ENCODE data around the gene GPR176. TPM values are rescaled to one million over a fixed set of nuclear protein-coding genes. Genes with fewer than 3 reads are reported as not detected.

The GPR176 gene, protein sequence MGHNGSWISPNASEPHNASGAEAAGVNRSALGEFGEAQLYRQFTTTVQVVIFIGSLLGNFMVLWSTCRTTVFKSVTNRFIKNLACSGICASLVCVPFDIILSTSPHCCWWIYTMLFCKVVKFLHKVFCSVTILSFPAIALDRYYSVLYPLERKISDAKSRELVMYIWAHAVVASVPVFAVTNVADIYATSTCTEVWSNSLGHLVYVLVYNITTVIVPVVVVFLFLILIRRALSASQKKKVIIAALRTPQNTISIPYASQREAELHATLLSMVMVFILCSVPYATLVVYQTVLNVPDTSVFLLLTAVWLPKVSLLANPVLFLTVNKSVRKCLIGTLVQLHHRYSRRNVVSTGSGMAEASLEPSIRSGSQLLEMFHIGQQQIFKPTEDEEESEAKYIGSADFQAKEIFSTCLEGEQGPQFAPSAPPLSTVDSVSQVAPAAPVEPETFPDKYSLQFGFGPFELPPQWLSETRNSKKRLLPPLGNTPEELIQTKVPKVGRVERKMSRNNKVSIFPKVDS
- total RNA-seq (8.6 TPM), polyA plus RNA-seq (4.9 TPM)

DNA sequence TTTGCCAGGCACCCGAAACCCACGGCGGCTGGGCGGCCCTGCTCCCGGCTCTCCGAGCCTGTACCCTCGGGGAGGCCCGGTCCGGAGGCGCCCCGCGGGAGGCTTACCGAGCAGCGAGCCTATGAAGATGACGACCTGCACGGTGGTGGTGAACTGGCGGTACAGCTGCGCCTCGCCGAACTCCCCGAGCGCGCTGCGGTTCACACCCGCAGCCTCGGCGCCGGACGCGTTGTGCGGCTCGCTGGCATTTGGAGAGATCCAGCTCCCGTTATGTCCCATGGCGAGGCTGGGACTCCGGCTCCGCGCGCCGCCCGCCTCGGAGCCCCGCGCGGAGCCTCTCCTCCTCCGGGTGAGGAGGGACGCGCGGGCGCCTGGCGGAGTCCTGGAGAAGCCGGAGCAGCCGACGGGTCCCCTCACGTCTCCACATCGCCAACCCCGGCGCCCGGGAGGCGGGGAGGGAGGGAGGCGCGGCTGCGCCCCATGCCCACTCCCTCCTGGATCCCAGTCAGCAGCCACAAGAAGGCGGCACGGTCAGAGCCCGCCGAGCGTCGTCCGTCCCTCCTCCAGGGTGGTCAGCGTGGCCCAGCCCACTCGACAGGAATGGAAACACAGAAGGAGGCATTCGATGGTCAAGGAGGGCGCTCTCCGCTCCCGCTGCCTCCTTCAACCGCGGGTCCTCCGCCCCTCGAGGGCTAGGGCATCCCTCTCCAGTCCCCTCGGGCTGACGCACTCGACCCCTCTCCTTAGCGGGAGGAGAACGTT is at the start of gene GPR176:
Gene GPR176 (minus strand): TSS at position 519 of the 762 bp plus-strand sequence. CDS start 240 bp downstream, at position 279.
- peak within 1 kb of the TSS; percentile 31 for H3K27ac ChIP-seq (ENCODE audit: low read depth)
- H3K4me1 ChIP-seq (ENCODE audit: insufficient read depth), result no peaks in the 10 kb centered on the region
- H3K36me3 ChIP-seq (ENCODE audit: insufficient read depth), result no peaks in the 10 kb centered on the region
- under 1% methylated on average over 84 of the region's 84 CpGs for WGBS
- DNase-seq (ENCODE audit: extremely low spot score), result no peak
- peak within 1 kb of the TSS; percentile 51 for H3K4me3 ChIP-seq (ENCODE audit: low read depth, low read length)

DNA sequence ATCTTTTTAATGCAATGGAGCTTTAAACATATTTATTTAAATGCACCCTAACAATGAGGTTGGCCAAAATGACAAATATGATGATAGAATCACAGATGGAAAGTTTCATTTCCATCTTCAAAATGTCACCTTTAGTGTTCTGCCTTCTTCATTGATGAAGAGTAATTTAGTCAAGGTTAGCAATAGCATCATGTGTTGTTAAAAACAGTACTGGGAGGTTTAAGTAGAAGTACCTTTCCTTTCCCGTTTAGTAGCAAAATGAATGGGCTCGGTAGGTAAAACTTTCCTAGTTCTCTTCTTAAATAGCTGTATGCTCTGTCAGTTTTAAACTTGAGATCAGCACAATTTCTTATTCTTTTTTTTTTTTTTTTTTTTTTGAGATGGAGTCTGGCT is 48.9 kb upstream of the GPR176 start:
- no peak for DNase-seq (ENCODE audit: extremely low spot score)
- Histone ChIP-seq H3K4me1 (ENCODE audit: insufficient read depth) (no peaks in the 10 kb centered on the region), H3K4me3 (ENCODE audit: low read depth, low read length) (no peak overlapping the region), H3K27ac (ENCODE audit: low read depth) (no peak overlapping the region), H3K36me3 (ENCODE audit: insufficient read depth) (peaks cover 1% of the 10 kb centered on the region)
- WGBS, result 98% methylated on average over 2 of the region's 2 CpGs

DNA sequence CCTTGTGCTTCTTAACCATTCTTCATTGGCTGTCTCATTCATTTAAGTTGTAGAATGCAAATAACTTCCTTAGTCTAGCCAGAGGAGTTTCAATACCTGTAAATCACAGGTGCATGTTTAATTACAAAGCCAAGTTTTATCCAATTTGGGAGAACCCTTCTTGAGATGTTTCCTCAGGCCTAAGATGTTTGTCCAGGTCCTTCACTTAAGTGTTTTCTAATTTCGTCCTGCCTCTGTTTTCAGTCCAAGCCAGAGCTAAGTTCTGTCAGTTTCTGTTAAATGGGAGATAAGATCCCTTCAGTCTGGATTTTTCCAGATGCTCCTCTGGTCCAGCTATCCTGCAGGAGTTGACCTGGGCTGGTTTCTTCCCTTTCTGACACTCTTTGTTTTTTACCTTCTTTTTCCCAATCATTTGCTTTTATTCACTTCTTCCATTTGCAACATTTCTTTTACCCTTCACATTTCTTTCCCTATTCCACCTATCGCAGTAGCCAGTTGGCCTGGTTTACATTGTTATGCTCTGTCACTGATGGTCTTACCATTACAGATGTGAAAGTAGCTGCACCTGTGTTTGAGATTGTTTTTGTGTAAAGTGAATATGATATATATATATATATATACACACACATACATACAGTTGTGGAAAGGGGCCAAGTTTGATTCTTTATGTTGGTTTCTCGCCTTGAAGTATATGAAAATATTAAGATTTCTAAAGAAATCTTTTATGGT is 48.4 kb upstream of the GPR176 start:
- Histone ChIP-seq H3K4me3 (ENCODE audit: low read depth, low read length) (no peak overlapping the region), H3K4me1 (ENCODE audit: insufficient read depth) (no peaks in the 10 kb centered on the region), H3K36me3 (ENCODE audit: insufficient read depth) (peaks cover 1% of the 10 kb centered on the region), H3K27ac (ENCODE audit: low read depth) (no peak overlapping the region)
- no peak for DNase-seq (ENCODE audit: extremely low spot score)
- 96% methylated on average over 3 of the region's 3 CpGs for WGBS

DNA sequence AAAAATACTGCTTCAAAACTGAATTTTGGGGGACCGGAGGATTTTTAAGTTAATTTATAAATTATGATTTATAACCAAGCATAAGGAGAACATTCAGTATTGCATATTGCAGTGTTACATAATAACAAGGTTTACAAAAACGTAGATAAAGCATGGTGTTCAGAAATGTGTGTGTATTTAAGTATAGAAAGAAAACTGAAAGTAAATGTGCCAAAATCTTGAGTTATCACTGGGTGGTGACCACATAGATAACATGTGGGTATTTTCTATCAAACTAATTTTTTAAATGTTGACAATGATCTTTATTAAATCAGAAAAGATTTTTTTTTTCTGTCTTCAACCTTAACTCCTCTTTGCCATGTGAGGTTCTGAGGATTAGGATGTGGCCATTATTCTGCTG is 46.5 kb upstream of the GPR176 start:
- WGBS, result 73% methylated on average over 2 of the region's 2 CpGs
- Histone ChIP-seq H3K4me3 (ENCODE audit: low read depth, low read length) (no peak overlapping the region), H3K36me3 (ENCODE audit: insufficient read depth) (peaks cover 4% of the 10 kb centered on the region), H3K4me1 (ENCODE audit: insufficient read depth) (no peaks in the 10 kb centered on the region), H3K27ac (ENCODE audit: low read depth) (no peak overlapping the region)
- no peak for DNase-seq (ENCODE audit: extremely low spot score)

DNA sequence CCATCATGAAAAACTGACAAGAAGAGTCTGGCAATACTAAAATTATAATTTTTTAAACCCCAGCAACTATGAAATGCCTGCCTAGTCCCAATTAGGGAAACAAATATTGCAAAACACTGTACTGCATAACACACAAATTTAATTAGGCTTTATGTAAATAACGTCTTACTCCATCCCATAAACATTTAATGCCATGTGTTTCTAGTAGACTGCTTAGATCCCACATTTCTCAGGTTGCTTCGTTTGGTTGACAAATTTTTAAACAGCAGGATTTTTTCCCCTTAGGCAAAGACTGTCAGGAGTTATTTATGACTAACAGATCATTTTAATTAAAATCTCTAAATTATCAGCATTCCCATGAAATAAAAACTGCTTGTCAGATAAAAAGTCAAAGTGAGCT is 43.7 kb upstream of the GPR176 start:
- Histone ChIP-seq H3K27ac (ENCODE audit: low read depth) (no peak overlapping the region), H3K4me1 (ENCODE audit: insufficient read depth) (no peaks in the 10 kb centered on the region), H3K4me3 (ENCODE audit: low read depth, low read length) (no peak overlapping the region), H3K36me3 (ENCODE audit: insufficient read depth) (peaks cover 6% of the 10 kb centered on the region)
- WGBS, result 58% methylated on average over 2 of the region's 2 CpGs
- DNase-seq (ENCODE audit: extremely low spot score), result no peak

DNA sequence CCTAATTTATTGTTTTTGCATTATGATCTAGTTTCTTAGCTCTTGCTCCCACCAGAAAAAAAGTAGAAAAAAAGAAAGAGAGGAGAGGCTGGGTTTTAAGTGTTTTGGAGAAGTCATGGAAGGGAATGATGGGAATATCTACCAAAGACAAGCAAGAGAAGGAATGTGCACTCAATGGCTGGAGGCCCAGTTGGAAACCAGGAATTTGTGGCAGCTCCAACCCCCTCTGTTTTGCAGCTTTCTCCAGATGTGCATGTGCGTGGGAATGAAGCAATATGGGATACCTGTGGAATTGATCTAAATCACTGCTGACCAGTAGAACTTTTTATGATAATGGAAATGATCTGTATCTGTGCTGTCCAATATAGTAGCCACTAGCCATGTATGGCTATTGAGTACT is 41.0 kb upstream of the GPR176 start:
- Histone ChIP-seq H3K4me3 (ENCODE audit: low read depth, low read length) (no peak overlapping the region), H3K36me3 (ENCODE audit: insufficient read depth) (peaks cover 10% of the 10 kb centered on the region), H3K4me1 (ENCODE audit: insufficient read depth) (no peaks in the 10 kb centered on the region), H3K27ac (ENCODE audit: low read depth) (no peak overlapping the region)
- WGBS, result 86% methylated on average over 1 of the region's 1 CpG
- DNase-seq (ENCODE audit: extremely low spot score), result no peak

DNA sequence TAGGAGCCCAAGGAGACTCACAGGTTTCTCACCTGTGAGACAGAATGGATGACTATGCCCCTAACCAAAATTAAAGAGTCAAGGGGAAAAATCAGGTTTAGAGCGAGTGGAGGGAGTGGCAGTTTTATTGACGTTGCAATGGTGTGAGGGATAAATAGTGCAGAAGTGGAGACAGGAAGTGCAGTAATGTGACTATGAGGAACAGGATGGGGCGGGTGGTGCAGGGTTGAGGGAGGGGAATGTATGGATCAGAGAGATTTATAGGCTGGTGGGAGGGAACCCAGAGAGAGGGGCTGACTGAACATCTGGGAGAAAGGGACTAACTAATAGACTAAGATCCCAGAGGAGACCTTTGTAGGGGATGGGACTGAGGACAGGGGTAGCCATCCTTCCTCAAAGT is 40.3 kb upstream of the GPR176 start:
- no peak overlapping the region for H3K27ac ChIP-seq (ENCODE audit: low read depth)
- peaks cover 8% of the 10 kb centered on the region for H3K36me3 ChIP-seq (ENCODE audit: insufficient read depth)
- no peak for DNase-seq (ENCODE audit: extremely low spot score)
- no peak overlapping the region for H3K4me3 ChIP-seq (ENCODE audit: low read depth, low read length)
- H3K4me1 ChIP-seq (ENCODE audit: insufficient read depth), result no peaks in the 10 kb centered on the region
- 77% methylated on average over 3 of the region's 3 CpGs for WGBS

DNA sequence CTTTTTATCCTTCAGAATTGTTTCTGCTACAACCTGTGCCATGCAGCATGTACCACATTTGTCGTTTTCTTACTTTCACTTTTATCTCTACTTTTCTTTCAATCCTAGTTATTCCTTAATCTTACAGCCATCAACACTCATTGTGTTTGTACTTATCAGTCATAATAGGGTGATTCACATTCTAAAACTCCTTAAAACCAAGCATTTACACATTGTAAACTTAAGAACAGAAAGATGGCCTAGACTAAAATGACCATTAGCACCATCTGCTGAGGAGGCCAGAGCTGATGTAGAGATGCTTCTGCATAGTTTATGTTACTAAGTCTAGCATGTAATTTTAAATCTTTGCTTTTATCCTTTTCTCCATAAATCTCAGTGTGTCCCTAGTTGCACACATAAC is 39.3 kb upstream of the GPR176 start:
- Histone ChIP-seq H3K36me3 (ENCODE audit: insufficient read depth) (peaks cover 8% of the 10 kb centered on the region), H3K4me1 (ENCODE audit: insufficient read depth) (no peaks in the 10 kb centered on the region), H3K4me3 (ENCODE audit: low read depth, low read length) (no peak overlapping the region), H3K27ac (ENCODE audit: low read depth) (no peak overlapping the region)
- WGBS, result 60% methylated on average over 1 of the region's 1 CpG
- DNase-seq (ENCODE audit: extremely low spot score), result no peak

DNA sequence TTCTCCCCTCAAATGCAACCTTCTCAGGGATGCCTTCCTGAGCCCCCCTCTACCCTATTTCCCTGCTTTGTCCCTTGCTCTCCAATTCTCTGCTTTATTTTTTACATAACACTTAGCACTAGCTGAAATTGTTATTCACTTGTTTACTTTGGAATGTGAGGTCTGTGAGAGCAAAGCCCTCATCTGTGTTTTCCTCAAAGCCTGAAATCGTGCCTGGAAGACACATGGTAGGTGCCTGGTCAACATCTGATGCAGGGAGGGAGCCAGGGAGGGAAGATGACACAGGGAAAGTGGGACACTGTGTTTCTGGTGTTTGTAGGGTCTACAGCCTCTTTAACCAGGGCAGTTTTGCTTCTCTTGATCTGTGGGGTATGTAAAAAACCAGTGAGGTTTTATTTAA is 37.4 kb upstream of the GPR176 start:
- H3K4me3 ChIP-seq (ENCODE audit: low read depth, low read length), result no peak overlapping the region
- 48% methylated on average over 1 of the region's 1 CpG for WGBS

DNA sequence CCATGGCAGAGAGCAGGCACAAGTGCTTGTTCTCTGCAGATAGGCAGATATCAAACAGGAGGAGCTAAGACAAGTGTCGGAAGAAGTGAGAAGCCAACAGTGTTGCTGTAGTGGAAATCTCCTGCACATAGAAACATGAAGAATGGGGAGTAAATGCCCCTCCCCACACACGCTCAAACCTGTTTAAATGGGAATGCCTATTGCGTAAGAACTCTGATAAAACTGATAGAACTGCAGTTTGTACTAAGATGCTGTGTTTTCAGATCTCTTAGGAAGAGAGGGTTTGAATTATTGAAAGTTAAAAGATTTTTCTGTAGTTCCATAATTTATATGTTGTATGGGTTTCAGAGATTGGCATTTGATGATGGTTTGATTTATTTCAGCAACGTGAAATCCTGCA is 33.5 kb upstream of the GPR176 start:
- Histone ChIP-seq H3K4me1 (ENCODE audit: insufficient read depth) (no peaks in the 10 kb centered on the region), H3K36me3 (ENCODE audit: insufficient read depth) (peaks cover 4% of the 10 kb centered on the region)
- 76% methylated on average over 4 of the region's 4 CpGs for WGBS

More for the DNA sequence above, 37.4 kb upstream of the GPR176 start:
- no peak for DNase-seq (ENCODE audit: extremely low spot score)
- no peaks in the 10 kb centered on the region for H3K4me1 ChIP-seq (ENCODE audit: insufficient read depth)
- no peak overlapping the region for H3K27ac ChIP-seq (ENCODE audit: low read depth)
- H3K36me3 ChIP-seq (ENCODE audit: insufficient read depth), result peaks cover 8% of the 10 kb centered on the region

DNA sequence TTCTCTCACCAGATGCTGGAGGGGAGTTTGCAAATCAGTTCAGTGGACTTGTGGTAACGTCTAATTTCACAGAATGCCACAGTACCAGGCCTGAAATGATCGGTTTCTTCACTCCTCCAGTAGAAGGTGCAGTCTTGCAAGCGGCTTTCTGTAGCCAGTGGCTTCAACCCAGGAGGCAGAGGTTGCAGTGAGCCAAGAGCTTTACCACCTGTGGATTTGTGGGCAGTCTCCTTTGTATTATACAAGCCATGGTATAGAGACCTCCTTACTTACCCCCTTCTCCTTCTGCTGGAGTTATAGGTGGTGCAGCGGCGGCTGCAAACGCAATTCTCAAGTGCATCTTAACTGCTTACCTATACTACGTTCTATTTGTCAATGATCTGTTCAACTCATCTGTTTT is 31.5 kb upstream of the GPR176 start:
- Histone ChIP-seq H3K4me1 (ENCODE audit: insufficient read depth) (no peaks in the 10 kb centered on the region), H3K36me3 (ENCODE audit: insufficient read depth) (peaks cover 3% of the 10 kb centered on the region), H3K27ac (ENCODE audit: low read depth) (no peak overlapping the region), H3K4me3 (ENCODE audit: low read depth, low read length) (no peak overlapping the region)
- 96% methylated on average over 7 of the region's 7 CpGs for WGBS
- no peak for DNase-seq (ENCODE audit: extremely low spot score)

More for the DNA sequence above, 33.5 kb upstream of the GPR176 start:
- no peak overlapping the region for H3K27ac ChIP-seq (ENCODE audit: low read depth)
- no peak overlapping the region for H3K4me3 ChIP-seq (ENCODE audit: low read depth, low read length)
- no peak for DNase-seq (ENCODE audit: extremely low spot score)

DNA sequence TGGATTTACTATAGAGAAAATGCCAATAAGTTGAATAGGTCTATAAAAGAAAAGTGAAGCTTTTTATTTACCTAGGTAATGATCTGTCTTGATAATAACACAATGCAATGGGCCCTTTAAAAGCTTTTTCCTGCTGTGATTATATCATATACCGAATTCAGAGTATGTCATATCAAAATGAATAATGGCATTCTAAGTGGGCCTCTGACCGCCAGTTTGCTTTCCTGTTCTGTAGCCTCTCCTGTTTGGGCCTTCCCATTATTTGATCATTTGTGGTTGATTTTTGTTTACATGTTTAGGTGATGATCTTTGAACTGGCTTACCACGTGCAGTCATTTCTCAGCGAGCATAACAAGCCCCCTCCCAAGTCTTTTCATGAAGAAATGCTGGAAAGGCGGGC is 28.8 kb upstream of the GPR176 start:
- Histone ChIP-seq H3K36me3 (ENCODE audit: insufficient read depth) (no peaks in the 10 kb centered on the region), H3K27ac (ENCODE audit: low read depth) (no peak overlapping the region), H3K4me1 (ENCODE audit: insufficient read depth) (no peaks in the 10 kb centered on the region), H3K4me3 (ENCODE audit: low read depth, low read length) (no peak overlapping the region)
- 73% methylated on average over 5 of the region's 5 CpGs for WGBS
- no peak for DNase-seq (ENCODE audit: extremely low spot score)

DNA sequence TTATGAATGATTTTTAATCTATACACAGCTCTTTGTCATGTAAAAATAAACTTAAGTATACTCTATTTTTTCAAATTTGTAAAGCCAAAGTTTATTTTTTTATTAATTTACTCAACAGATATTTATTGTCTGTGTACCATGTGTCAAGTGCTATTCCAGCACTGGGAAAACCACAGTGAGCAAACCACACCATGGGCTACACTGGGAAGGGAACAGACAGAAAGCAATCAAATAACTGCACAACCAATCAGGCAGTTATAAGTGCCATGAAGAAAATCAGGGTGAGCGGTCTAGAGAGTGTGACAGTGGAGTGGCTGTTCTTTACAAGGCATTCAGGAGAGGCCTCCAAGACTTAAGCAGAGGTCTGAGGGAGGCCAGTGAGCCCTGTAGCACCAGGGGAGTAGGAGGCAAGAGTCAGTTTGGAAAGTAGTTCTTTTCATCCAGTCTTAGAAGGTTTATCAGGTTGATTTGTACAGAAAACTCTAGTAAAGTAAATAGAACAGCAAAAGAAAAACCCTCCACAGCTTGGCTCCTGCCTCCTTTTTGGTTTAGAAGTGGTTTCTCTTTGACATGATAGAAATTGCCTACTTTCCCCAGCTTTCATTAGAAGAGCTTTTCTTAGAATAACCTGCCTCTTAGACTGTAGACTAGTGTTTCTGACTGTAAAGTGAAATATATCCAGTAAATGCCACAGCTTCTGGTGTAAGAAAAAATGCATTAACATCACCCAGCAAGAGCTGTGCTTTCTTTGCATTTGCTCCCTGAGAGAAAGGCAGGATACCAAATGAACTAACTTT is 27.5 kb upstream of the GPR176 start:
- WGBS, result 98% methylated on average over 1 of the region's 1 CpG
- H3K36me3 ChIP-seq (ENCODE audit: insufficient read depth), result peaks cover 1% of the 10 kb centered on the region
- H3K27ac ChIP-seq (ENCODE audit: low read depth), result no peak overlapping the region
- no peaks in the 10 kb centered on the region for H3K4me1 ChIP-seq (ENCODE audit: insufficient read depth)
- H3K4me3 ChIP-seq (ENCODE audit: low read depth, low read length), result no peak overlapping the region
- DNase-seq (ENCODE audit: extremely low spot score), result no peak
